Suprapubic skin (tissue), 4 donors: ENCODE results near the gene PRR33. TPM values are rescaled to one million over a fixed set of nuclear protein-coding genes. Genes with fewer than 3 reads are reported as not detected.

Source experiments
- DNase-seq, 2 donors: peaks; one replicate each; pipeline ENCODE4 v3.0.0-alpha.2; 2019; ENCODE audit warnings: low spot score in 2 of 2
- H3K27ac ChIP-seq: fragments of 200-600 bp; sonication (generic); one replicate; pipeline ENCODE4 v1.5.1; 2019
- H3K27me3 ChIP-seq: fragments of 200-600 bp; sonication (generic); one replicate; pipeline ENCODE4 v1.5.1; 2019
- H3K36me3 ChIP-seq: fragments of 200-600 bp; sonication (generic); one replicate; pipeline ENCODE4 v1.5.1; 2019
- H3K4me1 ChIP-seq: fragments of 200-600 bp; sonication (generic); one replicate; pipeline ENCODE4 v1.5.1; 2019
- H3K4me3 ChIP-seq: fragments of 200-600 bp; sonication (generic); one replicate; pipeline ENCODE4 v1.5.1; 2019; ENCODE audit warnings: mild to moderate bottlenecking
- H3K9me3 ChIP-seq: fragments of 200-600 bp; sonication (generic); one replicate; pipeline ENCODE4 v1.5.1; 2019
- CTCF ChIP-seq, 2 donors: fragments of 200-600 bp in 1 of 2; fragments of 450-650 bp in 1 of 2; sonication (generic) in 1 of 2; IDR thresholded peaks; one replicate each; pipeline ENCODE4 v1.5.1; 2016 to 2019; ENCODE audit warnings: antibody characterized with exemption in 2 of 2, mild to moderate bottlenecking in 1 of 2, moderate library complexity in 1 of 2
- EP300 ChIP-seq: sonication (generic); formaldehyde crosslinking; IDR thresholded peaks from one replicate; pipeline ENCODE4 v1.6.1; 2017; ENCODE audit warnings: antibody characterized with exemption
- POLR2A ChIP-seq, 2 donors: fragments of 450-650 bp; IDR thresholded peaks; one replicate each; pipeline ENCODE4 v1.6.1; 2017; ENCODE audit warnings: antibody characterized with exemption in 2 of 2, mild to moderate bottlenecking in 2 of 2, moderate library complexity in 2 of 2
- POLR2AphosphoS5 ChIP-seq, 3 donors: sonication (generic); formaldehyde crosslinking; IDR thresholded peaks; one replicate each; pipeline ENCODE4 v1.6.1; 2017; ENCODE audit warnings: antibody characterized with exemption in 3 of 3
- WGBS: methylation state at CpG from one replicate; pipeline ENCODE4 v1.1.5; 2018; 5-methylcytosine and 5-hydroxymethylcytosine counted together
- total RNA-seq, 4 donors: library from RNA; depleted of rRNA; stranded (reverse); fragments of >200 nt; gene quantifications; one replicate each; pipeline ENCODE4 v1.1.0, GENCODE V29; 2016

Gene PRR33
- total RNA-seq, 4 donors from 2014 or later = not detected

GRCh38 chr11:1917523-1918435 is 26.1 kb upstream of the PRR33 start:
- H3K36me3 ChIP-seq = no peaks in the 10 kb centered on the region
- DNase-seq = peak in 1 of 2 donors; percentile 63
- no peaks in the 10 kb centered on the region for H3K27me3 ChIP-seq
- TF ChIP-seq CTCF (IDR thresholded peaks at IDR 0.05) (peak; percentile 39 to 60), POLR2AphosphoS5 (IDR thresholded peaks at IDR 0.05) (no peak)
- no peak overlapping the region for H3K4me3 ChIP-seq
- WGBS = 60% methylated on average over 18 of the region's 34 CpGs
- H3K27ac ChIP-seq = no peak overlapping the region
- peaks cover 47% of the 10 kb centered on the region for H3K4me1 ChIP-seq
- H3K9me3 ChIP-seq = no peaks in the 10 kb centered on the region

- WGBS = 47% methylated on average over 5 of the region's 8 CpGs
- H3K27me3 ChIP-seq = no peaks in the 10 kb centered on the region
Observed at GRCh38 chr11:1916986-1917522, 25.4 kb upstream of the PRR33 start.

GRCh38 chr11:1916132-1916985 is 24.7 kb upstream of the PRR33 start:
- Histone ChIP-seq H3K9me3 (no peaks in the 10 kb centered on the region), H3K4me1 (peaks cover 36% of the 10 kb centered on the region), H3K36me3 (no peaks in the 10 kb centered on the region), H3K27me3 (no peaks in the 10 kb centered on the region), H3K27ac (no peak overlapping the region), H3K4me3 (no peak overlapping the region)
- 67% methylated on average over 14 of the region's 14 CpGs for WGBS
- TF ChIP-seq POLR2AphosphoS5 (IDR thresholded peaks at IDR 0.05) (no peak), POLR2A (IDR thresholded peaks at IDR 0.05) (no peak), CTCF (IDR thresholded peaks at IDR 0.05) (no peak), EP300 (no peak)
- DNase-seq = peak in 1 of 2 donors; percentile 63

More at GRCh38 chr11:1916986-1917522, 25.4 kb upstream of the PRR33 start:
- no peaks in the 10 kb centered on the region for H3K9me3 ChIP-seq
- peaks cover 41% of the 10 kb centered on the region for H3K4me1 ChIP-seq
- DNase-seq = peak in 1 of 2 donors; percentile 63
- TF ChIP-seq CTCF (IDR thresholded peaks at IDR 0.05) (no peak), EP300 (no peak), POLR2AphosphoS5 (IDR thresholded peaks at IDR 0.05) (no peak), POLR2A (IDR thresholded peaks at IDR 0.05) (no peak)
- no peak overlapping the region for H3K4me3 ChIP-seq
- H3K27ac ChIP-seq = no peak overlapping the region
- H3K36me3 ChIP-seq = no peaks in the 10 kb centered on the region

- no peak for DNase-seq
- Histone ChIP-seq H3K27me3 (no peaks in the 10 kb centered on the region), H3K4me1 (peaks cover 33% of the 10 kb centered on the region), H3K27ac (no peak overlapping the region), H3K36me3 (no peaks in the 10 kb centered on the region), H3K4me3 (no peak overlapping the region), H3K9me3 (no peaks in the 10 kb centered on the region)
- TF ChIP-seq POLR2A (IDR thresholded peaks at IDR 0.05) = no peak
- TF ChIP-seq POLR2AphosphoS5 (IDR thresholded peaks at IDR 0.05) = no peak
- no peak for TF ChIP-seq EP300
- TF ChIP-seq CTCF (IDR thresholded peaks at IDR 0.05) = no peak
- 94% methylated on average over 2 of the region's 2 CpGs for WGBS
Observed at GRCh38 chr11:1915795-1916131, 24.1 kb upstream of the PRR33 start.
